Thoracic aorta (tissue), 2 donors: Measurements from ENCODE around the gene SSR2. TPM values are rescaled to one million over a fixed set of nuclear protein-coding genes. Genes with fewer than 3 reads are reported as not detected.

Experiments used
- ATAC-seq: fragments of 150-250 bp; one replicate; pipeline ENCODE4 v1.8.0; 2017; ENCODE audit warnings: low read depth; ENCODE audit not compliant: insufficient number of reproducible peaks, low FRiP score
- DNase-seq: peaks from one replicate; pipeline ENCODE4 v3.0.0-alpha.2; 2020; ENCODE audit warnings: low spot score
- H3K27ac ChIP-seq, 2 donors: fragments of 200-600 bp; sonication (generic); 1 replicate in 1 of 2; 2 replicates in 1 of 2; pipeline ENCODE4 v1.5.1; 2016; ENCODE audit warnings: mild to moderate bottlenecking in 2 of 2, moderate library complexity in 2 of 2
- H3K27me3 ChIP-seq: fragments of 200-600 bp; sonication (generic); replicated peaks from 2 replicates; pipeline ENCODE4 v1.6.0; 2016; ENCODE audit warnings: mild to moderate bottlenecking; ENCODE audit not compliant: insufficient read depth
- H3K36me3 ChIP-seq: fragments of 200-600 bp; sonication (generic); one replicate; pipeline ENCODE4 v1.5.1; 2016
- H3K4me1 ChIP-seq, 2 donors: fragments of 200-600 bp; sonication (generic); 1 replicate in 1 of 2; 2 replicates in 1 of 2; pipeline versions ENCODE4 v1.5.1 to v1.6.0; 2016; ENCODE audit warnings: low read depth in 2 of 2, mild to moderate bottlenecking in 1 of 2; ENCODE audit not compliant: control insufficient read depth in 1 of 2
- H3K4me3 ChIP-seq: fragments of 200-600 bp; sonication (generic); 2 replicates; pipeline ENCODE4 v1.5.1; 2016; ENCODE audit warnings: mild to moderate bottlenecking
- H3K9me3 ChIP-seq: fragments of 200-600 bp; sonication (generic); 2 replicates; pipeline ENCODE4 v1.5.1; 2016
- CTCF ChIP-seq: fragments of 200-600 bp; sonication (generic); IDR thresholded peaks from one replicate; pipeline ENCODE4 v1.5.1; 2019; ENCODE audit warnings: antibody characterized with exemption
- total RNA-seq, 2 donors: library from RNA; depleted of rRNA; stranded (reverse); fragments of >200 nt; gene quantifications; one replicate each; pipeline versions ENCODE4 v1.1.0 to v1.2.3, GENCODE V29; 2016

Gene SSR2
- total RNA-seq, 2 donors from 2014 or later: 132 to 241 TPM

- Histone ChIP-seq H3K4me1 (peaks cover 15 to 16% of the 10 kb centered on the region in 2 donors), H3K27ac (no peak overlapping the region), H3K36me3 (peaks cover 9% of the 10 kb centered on the region), H3K4me3 (no peak overlapping the region), H3K27me3 (no peaks in the 10 kb centered on the region), H3K9me3 (no peaks in the 10 kb centered on the region)
- TF ChIP-seq CTCF: no peak
- ATAC-seq (no peak), DNase-seq (no peak)
These were observed 1.2 kb upstream of the SSR2 start for GRCh38 chr1:156021954-156022353.

GRCh38 chr1:156021093-156021428, 310 bp upstream of the SSR2 start:
- peak overlapping the region; percentile 86 for H3K4me3 ChIP-seq
- no peak for TF ChIP-seq CTCF
- no peaks in the 10 kb centered on the region for H3K27me3 ChIP-seq
- no peak for ATAC-seq
- H3K36me3 ChIP-seq: peaks cover 16% of the 10 kb centered on the region
- DNase-seq: no peak
- H3K9me3 ChIP-seq: no peaks in the 10 kb centered on the region
- H3K4me1 ChIP-seq: peaks cover 15 to 16% of the 10 kb centered on the region in 2 donors
- peak overlapping the region; percentile 64 to 77 for H3K27ac ChIP-seq

DNA sequence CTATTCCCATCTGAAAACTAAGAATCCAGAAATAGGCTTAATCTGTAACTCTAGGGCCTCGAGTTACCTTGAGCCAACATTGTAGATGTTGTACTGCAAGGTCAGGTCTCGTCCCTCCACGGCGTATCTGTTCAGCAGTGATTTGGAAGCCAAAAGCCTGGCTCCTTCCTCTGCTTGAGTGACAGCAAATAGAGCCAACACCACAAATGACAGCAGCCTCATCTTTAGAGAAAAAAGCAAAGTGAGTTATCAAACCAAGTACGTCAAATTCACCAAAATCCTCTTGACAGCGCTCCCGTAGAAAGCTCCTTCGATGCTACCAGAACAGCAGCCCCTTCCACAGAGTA, 832 bp downstream of the SSR2 start:
- no peak for TF ChIP-seq CTCF
- peak overlapping the region; percentile 64 to 77 for H3K27ac ChIP-seq
- DNase-seq (no peak), ATAC-seq (no peak)
- peaks cover 18% of the 10 kb centered on the region for H3K36me3 ChIP-seq
- H3K4me1 ChIP-seq: peaks cover 15 to 16% of the 10 kb centered on the region in 2 donors
- no peaks in the 10 kb centered on the region for H3K27me3 ChIP-seq
- peak overlapping the region; percentile 86 for H3K4me3 ChIP-seq
- no peaks in the 10 kb centered on the region for H3K9me3 ChIP-seq

- no peak overlapping the region for H3K4me3 ChIP-seq
- no peak for ATAC-seq
These were observed 5.9 kb downstream of the SSR2 start for GRCh38 chr1:156014829-156015228.

DNA sequence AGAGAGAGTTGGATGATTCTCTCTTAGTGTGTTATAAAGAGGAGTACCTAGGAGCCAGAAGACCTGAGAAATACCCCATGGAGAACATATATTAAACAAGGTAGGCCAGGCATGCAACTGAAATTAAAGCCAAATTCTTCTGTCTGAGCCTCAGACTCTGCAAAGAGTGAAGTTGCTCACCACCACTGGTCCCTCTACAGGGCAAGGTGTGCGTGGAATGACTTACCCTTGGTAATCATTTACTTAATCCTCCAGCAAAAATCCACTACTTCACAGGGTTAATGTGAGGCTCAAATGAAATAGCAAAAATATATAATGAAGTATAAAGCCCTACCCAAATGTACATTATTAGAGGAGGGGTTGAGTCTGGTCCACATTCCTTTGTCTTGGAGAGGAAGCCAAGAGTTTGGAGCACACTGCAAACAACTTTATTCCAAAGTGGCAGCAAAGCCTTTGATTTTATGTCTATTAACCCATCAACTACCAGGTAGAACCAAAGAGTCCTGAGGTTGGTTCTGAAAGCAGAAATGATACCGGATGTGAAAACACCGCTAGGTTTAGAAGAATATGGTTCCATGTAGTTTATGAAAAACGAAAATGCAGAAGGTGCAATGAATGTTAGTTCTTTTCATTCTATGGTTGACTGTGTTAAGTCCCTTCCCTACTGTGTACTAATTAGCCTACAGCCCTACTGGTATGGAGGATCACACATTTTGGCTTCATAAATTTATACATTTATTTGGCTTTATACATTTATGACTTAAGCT, 8.5 kb downstream of the SSR2 start:
- no peak overlapping the region for H3K4me3 ChIP-seq
- no peak for TF ChIP-seq CTCF
- H3K27ac ChIP-seq: no peak overlapping the region
- no peak for ATAC-seq
- H3K9me3 ChIP-seq: no peaks in the 10 kb centered on the region
- peaks cover 64% of the 10 kb centered on the region for H3K36me3 ChIP-seq
- no peaks in the 10 kb centered on the region for H3K27me3 ChIP-seq
- no peak for DNase-seq
- H3K4me1 ChIP-seq: no peaks in the 10 kb centered on the region

More at GRCh38 chr1:156014829-156015228, 5.9 kb downstream of the SSR2 start:
- Histone ChIP-seq H3K36me3 (peaks cover 61% of the 10 kb centered on the region), H3K27ac (no peak overlapping the region), H3K9me3 (no peaks in the 10 kb centered on the region), H3K27me3 (no peaks in the 10 kb centered on the region), H3K4me1 (peaks cover 8 to 11% of the 10 kb centered on the region in 2 donors)
- TF ChIP-seq CTCF: no peak
- no peak for DNase-seq
